HepG2 (cell line): Measurements from ENCODE around the gene RPL34. TPM values are rescaled to one million over a fixed set of nuclear protein-coding genes. Genes with fewer than 3 reads are reported as not detected.

Source experiments
- ATAC-seq: fragments of 200-7000 bp; cut with Tn5 transposase; 3 replicates; pipeline ENCODE4 v1.9.1; 2020; ENCODE audit warnings: mild to moderate bottlenecking, moderate library complexity
- BruUV-seq: library from RNA; stranded (reverse); fragments of 400-500 nt; replicated peaks from 2 replicates; lab custom pipeline; 2021; lab: Mats Ljungman, UMichigan
- CTCF ChIA-PET: fragments of 300-600 bp; formaldehyde crosslinking; extraction: SDS; loops from one replicate; lab custom pipeline; 2021; ENCODE audit warnings: low total read pairs, inconsistent platforms, low intra/inter-chr PET ratio; lab: Yijun Ruan, JAX
- POLR2A ChIA-PET: fragments of 350-600 bp; sonication (Branson Sonifier 250); formaldehyde crosslinking; loops from one replicate; lab custom pipeline; 2020; ENCODE audit warnings: antibody characterized with exemption, inconsistent platforms; lab: Yijun Ruan, JAX
- DNase-seq: peaks from one replicate; pipeline ENCODE4 v3.0.0-alpha.2; 2015; ENCODE audit warnings: low spot score
- FAIRE-seq: peaks from 3 replicates; lab custom pipeline; 2011; peaks lifted over from hg19 to GRCh38; lab: Jason Lieb, UNC
- H2AFZ ChIP-seq: one replicate; pipeline ENCODE4 v1.6.1; 2011; ENCODE audit warnings: low read length, inconsistent platforms
- H3K27ac ChIP-seq: fragments of 300-600 bp; 3 replicates; pipeline ENCODE4 v1.8.0; 2011; ENCODE audit warnings: mixed run types, mild to moderate bottlenecking, mixed read lengths, low read length, inconsistent platforms; ENCODE audit not compliant: insufficient read depth; ENCODE audit errors: extremely low read length
- H3K27me3 ChIP-seq, 2 experiments: fragments of 200-600 bp in 1 of 2; 2 replicates in 1 of 2; 3 replicates in 1 of 2; pipeline versions ENCODE4 v1.6.0 to v1.8.0; 2011; ENCODE audit warnings: low read length in 2 of 2, mild to moderate bottlenecking in 2 of 2, moderate library complexity in 2 of 2, inconsistent platforms in 1 of 2; ENCODE audit not compliant: insufficient read depth in 2 of 2, control insufficient read depth in 1 of 2
- H3K36me3 ChIP-seq, 2 experiments: fragments of 200-600 bp in 1 of 2; replicated peaks in 1 of 2; 2 replicates in 1 of 2; 3 replicates in 1 of 2; pipeline versions ENCODE4 v1.5.1 to v1.8.0; 2011; ENCODE audit warnings: low read length in 2 of 2, inconsistent platforms in 1 of 2; ENCODE audit not compliant: insufficient read depth in 2 of 2, control insufficient read depth in 1 of 2
- H3K4me1 ChIP-seq: 2 replicates; pipeline ENCODE4 v1.5.1; 2012; ENCODE audit warnings: low read length, inconsistent platforms; ENCODE audit not compliant: insufficient read depth
- H3K4me2 ChIP-seq: 2 replicates; pipeline ENCODE4 v1.6.0; 2011; ENCODE audit warnings: low read depth, low read length, inconsistent platforms
- H3K4me3 ChIP-seq, 3 experiments: fragments of 200-600 bp in 1 of 3; sonication (generic), shearing (Covaris generic) in 1 of 3; replicated peaks in 1 of 3; 2 replicates each; pipeline ENCODE4 v1.5.1; 2011 to 2016; ENCODE audit warnings: low read length in 3 of 3, inconsistent platforms in 2 of 3, low read depth in 2 of 3, mild to moderate bottlenecking in 2 of 3, control low read depth in 1 of 3, mixed read lengths in 1 of 3; ENCODE audit not compliant: insufficient read depth in 1 of 3
- H3K79me2 ChIP-seq: one replicate; pipeline ENCODE4 v1.6.1; 2011; ENCODE audit warnings: low read length, inconsistent platforms; ENCODE audit not compliant: insufficient read depth
- H3K9ac ChIP-seq: 2 replicates; pipeline ENCODE4 v1.6.0; 2011; ENCODE audit warnings: mild to moderate bottlenecking, low read depth, low read length, inconsistent platforms; ENCODE audit not compliant: insufficient read depth
- H3K9me3 ChIP-seq: 2 replicates; pipeline ENCODE4 v1.5.1; 2012; ENCODE audit warnings: mild to moderate bottlenecking, low read length
- H4K20me1 ChIP-seq: 2 replicates; pipeline ENCODE4 v1.6.0; 2011; ENCODE audit warnings: inconsistent platforms, mild to moderate bottlenecking, low read length, moderate library complexity; ENCODE audit not compliant: insufficient read depth
- CSRNP2 ChIP-seq: sonication (generic); formaldehyde crosslinking; conservative IDR thresholded peaks from 2 replicates; pipeline ENCODE4 v1.8.0; 2022; ENCODE audit warnings: low read depth, missing genetic modification reagents
- MAFK ChIP-seq, 2 experiments: IDR thresholded peaks in 1 of 2; conservative IDR thresholded peaks in 1 of 2; 2 replicates each; pipeline ENCODE4 v1.6.1; 2011; ENCODE audit warnings: improper control_type of control experiment in 2 of 2, low read length in 2 of 2
- THAP11 ChIP-seq: IDR thresholded peaks from 2 replicates; pipeline ENCODE4 v1.6.1; 2016; ENCODE audit warnings: missing biosample characterization, missing genetic modification reagents
- THAP7 ChIP-seq: sonication (generic); formaldehyde crosslinking; IDR thresholded peaks from 2 replicates; pipeline ENCODE4 v1.8.1; 2023; ENCODE audit warnings: mild to moderate bottlenecking, missing genetic modification reagents
- ZNF543 ChIP-seq: sonication (generic); formaldehyde crosslinking; IDR thresholded peaks from 2 replicates; pipeline ENCODE4 v1.4.0; 2020; ENCODE audit warnings: mild to moderate bottlenecking, missing genetic modification reagents
- ZNF619 ChIP-seq: sonication (generic); formaldehyde crosslinking; IDR thresholded peaks from 2 replicates; pipeline ENCODE4 v1.4.0; 2020; ENCODE audit warnings: mild to moderate bottlenecking, missing genetic modification reagents
- WGBS: methylation state at CpG from one replicate; pipeline ENCODE4 v1.1.6; 2017; ENCODE audit warnings: low lambda C conversion rate; 5-methylcytosine and 5-hydroxymethylcytosine counted together
- in situ Hi-C: cut with HindIII; loops from 2 replicates; pipeline ENCODE4 v1.10.0; 2017; ENCODE audit warnings: low pct_unique_long_range_greater_than_20kb; ENCODE audit not compliant: extremely low pct_ligation_motif_present
- intact Hi-C: fragments of 100-400 bp; cut with micrococcal nuclease; formaldehyde crosslinking; loops from one replicate; pipeline ENCODE4 v1.10.0; 2022; ENCODE audit not compliant: unreplicated experiment
- polyA plus RNA-seq, 8 experiments: library from polyadenylated mRNA; depleted of rRNA in 3 of 8; stranded (reverse) in 7 of 8; unstranded in 1 of 8; fragments of >200 nt; fragmentation: Illumina TruSeq in 4 of 8; extraction: Trizol in 4 of 8; gene quantifications; 2 replicates each; pipeline versions ENCODE4 v1.2.1 to v1.2.3, GENCODE V29; 2011 to 2016; ENCODE audit warnings: low read depth in 4 of 8, missing spikeins in 1 of 8, mixed read lengths in 1 of 8; ENCODE audit not compliant: insufficient read depth in 1 of 8
- total RNA-seq, 5 experiments: library from RNA; depleted of rRNA; stranded (reverse); fragments of >200 nt; fragmentation: Illumina TruSeq; extraction: Trizol; gene quantifications; 2 replicates each; pipeline ENCODE4 v1.2.3, GENCODE V29; 2016; ENCODE audit warnings: low read depth in 1 of 5
- TF ChIP-seq, protein P1 (sequence below): sonication (generic); formaldehyde crosslinking; IDR thresholded peaks from 2 replicates; pipeline ENCODE4 v1.4.0; 2020; ENCODE audit warnings: missing genetic modification reagents, borderline replicate concordance

RPL34 gene
- total and polyA plus RNA-seq, 2 of the 13 experiments (the other 11 are each of a cell fraction or from before 2014, with no cell fraction given): 2,235 to 3,985 TPM

- TF ChIP-seq, protein P1, sequence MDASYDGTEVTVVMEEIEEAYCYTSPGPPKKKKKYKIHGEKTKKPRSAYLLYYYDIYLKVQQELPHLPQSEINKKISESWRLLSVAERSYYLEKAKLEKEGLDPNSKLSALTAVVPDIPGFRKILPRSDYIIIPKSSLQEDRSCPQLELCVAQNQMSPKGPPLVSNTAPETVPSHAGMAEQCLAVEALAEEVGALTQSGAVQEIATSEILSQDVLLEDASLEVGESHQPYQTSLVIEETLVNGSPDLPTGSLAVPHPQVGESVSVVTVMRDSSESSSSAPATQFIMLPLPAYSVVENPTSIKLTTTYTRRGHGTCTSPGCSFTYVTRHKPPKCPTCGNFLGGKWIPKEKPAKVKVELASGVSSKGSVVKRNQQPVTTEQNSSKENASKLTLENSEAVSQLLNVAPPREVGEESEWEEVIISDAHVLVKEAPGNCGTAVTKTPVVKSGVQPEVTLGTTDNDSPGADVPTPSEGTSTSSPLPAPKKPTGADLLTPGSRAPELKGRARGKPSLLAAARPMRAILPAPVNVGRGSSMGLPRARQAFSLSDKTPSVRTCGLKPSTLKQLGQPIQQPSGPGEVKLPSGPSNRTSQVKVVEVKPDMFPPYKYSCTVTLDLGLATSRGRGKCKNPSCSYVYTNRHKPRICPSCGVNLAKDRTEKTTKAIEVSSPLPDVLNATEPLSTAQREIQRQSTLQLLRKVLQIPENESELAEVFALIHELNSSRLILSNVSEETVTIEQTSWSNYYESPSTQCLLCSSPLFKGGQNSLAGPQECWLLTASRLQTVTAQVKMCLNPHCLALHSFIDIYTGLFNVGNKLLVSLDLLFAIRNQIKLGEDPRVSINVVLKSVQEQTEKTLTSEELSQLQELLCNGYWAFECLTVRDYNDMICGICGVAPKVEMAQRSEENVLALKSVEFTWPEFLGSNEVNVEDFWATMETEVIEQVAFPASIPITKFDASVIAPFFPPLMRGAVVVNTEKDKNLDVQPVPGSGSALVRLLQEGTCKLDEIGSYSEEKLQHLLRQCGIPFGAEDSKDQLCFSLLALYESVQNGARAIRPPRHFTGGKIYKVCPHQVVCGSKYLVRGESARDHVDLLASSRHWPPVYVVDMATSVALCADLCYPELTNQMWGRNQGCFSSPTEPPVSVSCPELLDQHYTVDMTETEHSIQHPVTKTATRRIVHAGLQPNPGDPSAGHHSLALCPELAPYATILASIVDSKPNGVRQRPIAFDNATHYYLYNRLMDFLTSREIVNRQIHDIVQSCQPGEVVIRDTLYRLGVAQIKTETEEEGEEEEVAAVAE: 0 out of 2 replicates have a peak, but pooled peaks have one; percentile 3
These were observed 29.5 kb downstream of the RPL34 start (continued) for GRCh38 chr4:108649863-108650211.

DNA sequence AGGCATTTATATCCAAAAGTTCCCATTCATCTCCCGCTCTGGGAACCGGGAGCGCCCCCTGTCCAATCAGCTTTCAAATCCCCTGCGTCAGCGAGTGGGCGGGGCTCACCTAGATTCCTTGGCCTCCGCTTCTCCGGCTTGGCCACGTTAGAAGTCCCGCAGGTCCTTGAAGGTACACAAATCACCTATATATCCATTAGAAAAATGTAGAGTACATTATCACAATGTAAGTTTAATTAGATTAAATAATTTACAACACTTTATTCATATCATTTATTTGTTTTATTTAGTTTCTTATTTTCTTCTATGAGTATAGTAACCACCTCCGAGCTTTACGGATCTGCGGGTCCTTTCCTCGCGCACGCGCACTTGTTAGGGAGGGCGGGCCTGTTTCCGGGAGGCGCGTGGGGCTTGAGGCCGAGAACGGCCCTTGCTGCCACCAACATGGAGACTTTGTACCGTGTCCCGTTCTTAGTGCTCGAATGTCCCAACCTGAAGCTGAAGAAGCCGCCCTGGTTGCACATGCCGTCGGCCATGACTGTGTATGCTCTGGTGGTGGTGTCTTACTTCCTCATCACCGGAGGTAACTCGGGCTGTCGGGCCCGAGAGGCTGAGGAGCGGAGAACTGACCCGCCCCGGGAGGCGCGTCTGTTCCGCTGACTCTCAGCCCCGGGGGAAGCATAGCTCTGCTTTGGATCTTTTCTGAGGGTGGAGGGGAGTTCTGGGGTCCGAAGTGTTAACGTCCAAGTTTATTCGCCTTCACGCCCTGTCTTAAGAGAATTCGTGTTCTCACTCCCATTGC lies 30.0 kb downstream of the RPL34 start, which contains the start of gene OSTC:
Gene OSTC (plus strand): TSS at position 388 of the 802 bp plus-strand sequence. CDS start 57 bp downstream, at position 445.
- no peaks in the 10 kb centered on the region for H3K9me3 ChIP-seq
- FAIRE-seq: peak; percentile 77
- POLR2A ChIA-PET: interaction anchor here (1.3 to 2.7 kb wide), 5 partner anchors 11 to 112 kb away, joined by 4 to 37 read pairs (median 9); partner anchors contain the start of genes ETNPPL and RPL34
- intact Hi-C loops (loop anchor here (1.0 kb wide), 1 partner anchor 30 kb away; the partner anchor contains the start of gene RPL34), in situ Hi-C loops (no loop called here)
- DNase-seq: peak; percentile 94
- peak within 1 kb of the TSS; percentile 95 for H2AFZ ChIP-seq
- H3K79me2 ChIP-seq: peaks cover 51% of the 10 kb centered on the region
- WGBS: 2% methylated on average over 36 of the region's 45 CpGs
- 0 out of 5 replicates have a peak, but pooled peaks cover 0 to 1% of the 10 kb centered on the region in 2 experiments for H3K36me3 ChIP-seq
- ATAC-seq: peak; percentile 93
- H3K4me1 ChIP-seq: peaks cover 42% of the 10 kb centered on the region
- H3K27ac ChIP-seq: peak within 1 kb of the TSS; percentile 99
- peak within 1 kb of the TSS; percentile 99 for H3K9ac ChIP-seq
- peak within 1 kb of the TSS; percentile 86 for H3K4me2 ChIP-seq
- H3K27me3 ChIP-seq: no peaks in the 10 kb centered on the region; a peak in 1 of 5 replicates
- CTCF ChIA-PET: no interaction called here
- BruUV-seq: TSS peak; percentile 83
- H3K4me3 ChIP-seq: peak within 1 kb of the TSS; percentile 79 to 99 (median 92)
- peaks cover 7% of the 10 kb centered on the region; the same call in 1 of the 2 replicates for H4K20me1 ChIP-seq
- no peak for TF ChIP-seq THAP7 (CRISPR knock-in tag)
- TF ChIP-seq ZNF619: no peak
- peak; percentile 84 for TF ChIP-seq THAP11
- TF ChIP-seq ZNF543: no peak
- no peak for TF ChIP-seq CSRNP2 (CRISPR knock-in tag)
- TF ChIP-seq MAFK (conservative IDR thresholded peaks at IDR 0.05 in 1 of 2, IDR thresholded peaks at IDR 0.05 in 1 of 2; ENCODE audit: low read length in 2 of 2): peak in 1 of 2 experiments; percentile 38; a peak in 2 of 4 replicates
